Measurements from ENCODE around the gene SETD1A.
A peak's percentile ranks its signal among the peaks of the same experiment; 100 is the strongest.

DNA sequence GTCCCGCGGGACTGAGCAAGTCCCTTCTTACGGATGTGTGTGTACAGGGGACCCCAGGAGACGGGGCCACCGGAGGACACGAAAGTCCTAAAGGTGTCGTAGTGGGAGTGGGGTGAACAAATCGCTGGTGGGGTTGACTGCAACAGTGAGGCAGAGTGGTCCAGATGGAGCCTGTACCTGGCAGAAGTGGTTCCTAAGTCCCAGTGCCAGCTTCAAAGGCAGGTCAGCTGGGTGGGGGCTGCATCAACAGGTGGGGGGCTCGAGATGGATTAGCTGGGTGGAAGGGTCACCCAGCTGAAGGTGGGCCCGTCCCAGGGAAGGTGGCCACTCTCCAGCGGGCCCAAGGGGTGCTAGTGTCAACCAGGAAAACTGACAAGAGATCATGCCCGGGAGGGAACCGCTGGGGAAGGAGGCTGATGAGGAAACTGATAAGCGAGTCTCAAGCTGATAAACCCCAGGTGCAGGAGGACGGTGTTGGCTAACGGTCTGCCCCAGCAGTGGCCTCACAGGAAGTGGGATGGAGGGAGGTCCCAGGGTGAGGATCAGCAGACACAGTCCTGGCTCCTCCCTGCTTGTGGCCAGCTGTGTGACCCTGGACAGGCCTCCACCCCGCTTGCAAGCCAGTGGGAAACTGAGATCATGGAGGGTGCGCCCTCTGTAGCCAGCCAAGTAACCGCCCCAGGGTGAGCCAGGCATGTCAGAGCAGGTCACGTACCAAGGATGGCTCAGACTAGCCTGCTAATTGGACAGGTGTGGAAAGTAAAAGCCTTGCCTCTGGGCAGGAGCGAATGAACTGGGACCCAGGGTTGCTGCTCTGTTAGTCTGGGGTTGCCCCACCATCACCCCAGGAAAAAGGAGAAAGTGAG is 7.7 kb upstream of the SETD1A start:
- TF ChIP-seq EZH2 (IDR thresholded peaks at IDR 0.05; ENCODE audit: low read depth): no peak
- peak; percentile 35; the same call in 1 of the 2 replicates for TF ChIP-seq CTCF (conservative IDR thresholded peaks at IDR 0.05)

All from PC-9 (cell line).